NCI-H2029 treated with DMSO at 0.1 percent for 48 hours (cell line): ENCODE measurements around the gene PIM2.

Experiments
- DNase-seq: peaks from one replicate; lab custom pipeline; 2025; lab: John Stamatoyannopoulos, UW

Gene PIM2

GRCh38 chrX:48935301-48935670 lies 16.5 kb upstream of the PIM2 start:
- no peak for DNase-seq

DNA sequence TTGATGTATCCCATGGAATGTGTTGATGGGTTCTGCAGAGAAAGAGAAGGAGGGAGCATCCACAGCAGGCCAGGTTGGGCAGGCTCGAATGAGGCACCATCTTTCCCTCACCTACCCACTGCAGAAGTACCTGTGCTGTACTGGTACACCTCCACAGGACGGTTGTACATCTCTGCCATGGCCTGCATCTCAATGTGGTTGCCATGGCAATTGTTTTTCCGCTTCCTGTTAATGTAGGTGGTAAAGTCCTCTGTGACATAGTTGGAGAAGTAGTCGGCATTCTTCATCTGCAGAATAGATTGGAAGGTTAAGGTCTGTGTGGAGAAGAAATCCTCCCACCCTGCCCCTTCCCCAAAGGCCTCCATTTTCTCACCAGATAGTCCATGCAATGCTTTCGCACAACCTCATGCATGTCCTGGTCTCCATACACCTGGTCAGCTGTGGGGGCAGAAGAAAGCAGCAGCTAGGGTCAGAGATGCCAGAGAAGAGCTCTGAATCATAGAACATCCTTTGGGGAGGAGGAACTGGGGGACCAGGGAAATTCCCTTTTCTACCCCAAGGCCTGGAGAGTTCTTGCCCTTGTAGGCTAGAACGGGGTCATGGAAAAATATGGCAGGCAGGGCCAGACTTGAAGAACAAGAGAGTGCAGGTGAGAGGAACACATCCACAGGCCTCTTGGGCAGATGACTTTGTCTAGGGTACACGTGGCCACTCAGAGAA lies 15.9 kb upstream of the PIM2 start:
- no peak for DNase-seq

- DNase-seq: no peak
These were observed 14.9 kb upstream of the PIM2 start for GRCh38 chrX:48933757-48934156.

DNA sequence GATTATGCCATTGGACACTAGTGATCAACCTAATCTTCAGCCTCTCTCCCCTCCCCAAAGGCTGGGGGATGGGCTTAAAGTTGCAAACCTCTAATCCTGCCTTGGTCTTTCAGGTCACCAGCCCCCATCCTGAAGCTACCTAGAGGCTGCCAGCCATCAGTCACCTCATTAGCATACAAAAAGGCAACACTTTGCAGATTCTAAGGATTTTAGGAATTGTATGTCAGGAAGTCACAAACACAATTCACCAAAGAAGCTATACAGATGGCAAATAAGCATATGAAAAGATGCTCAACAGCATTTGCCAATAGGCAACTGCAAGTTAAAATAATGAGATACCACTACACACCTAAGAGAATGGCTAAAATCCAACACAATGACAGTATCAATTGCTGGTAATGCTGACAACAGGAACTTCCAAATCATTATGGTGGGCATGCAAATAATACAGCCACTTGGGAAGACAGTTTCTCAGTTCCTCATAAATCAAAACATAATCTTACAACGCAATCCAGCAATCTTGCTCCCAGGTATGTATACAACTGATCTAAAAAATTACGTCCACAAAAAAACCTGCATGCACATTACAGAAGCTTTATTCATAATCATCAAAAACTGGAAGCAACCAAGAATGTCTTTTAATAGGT lies 9.0 kb upstream of the PIM2 start:
- DNase-seq: no peak

GRCh38 chrX:48927123-48927522 lies 8.3 kb upstream of the PIM2 start:
- DNase-seq: no peak

- DNase-seq: no peak
These were observed 5.4 kb upstream of the PIM2 start for GRCh38 chrX:48924270-48924669.

DNA sequence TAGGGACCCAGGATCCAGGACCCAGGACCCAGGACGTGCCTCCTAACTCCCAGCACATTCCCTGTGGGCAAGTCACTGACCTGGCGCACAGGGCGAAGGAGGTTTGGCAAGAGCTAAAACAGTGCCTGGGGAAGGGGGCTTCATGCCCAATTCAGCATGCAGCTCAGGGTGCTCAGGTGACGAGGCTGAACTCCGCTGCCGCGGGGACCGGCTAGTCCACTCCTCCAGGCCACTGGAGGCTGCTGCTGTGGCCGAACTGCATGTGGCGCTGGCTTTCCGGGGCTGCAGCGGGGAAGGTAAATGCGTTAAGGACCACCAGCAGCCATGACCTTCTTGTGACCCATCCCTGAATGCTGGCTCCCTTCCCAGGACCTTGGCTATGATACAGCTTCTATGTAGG lies 4.9 kb upstream of the PIM2 start:
- no peak for DNase-seq

DNA sequence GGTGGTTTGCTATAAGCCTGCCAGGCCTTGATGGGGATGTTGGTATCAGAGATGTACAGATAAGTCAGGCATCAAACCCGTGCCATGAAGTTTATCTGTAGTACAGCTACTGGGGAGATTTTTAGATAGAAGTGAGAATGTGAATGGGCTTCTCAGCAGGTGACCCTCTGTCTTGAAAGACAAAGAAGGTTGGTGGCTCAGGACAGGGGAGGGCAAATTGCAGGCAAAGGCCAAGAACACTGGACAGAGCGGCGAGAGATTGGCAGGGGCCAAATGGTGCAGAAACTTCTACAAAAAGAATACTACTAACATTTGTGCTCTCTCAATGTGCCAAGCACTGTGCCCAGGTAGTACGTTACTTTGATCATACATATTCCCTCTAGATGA lies 1.9 kb upstream of the PIM2 start:
- DNase-seq: no peak

DNA sequence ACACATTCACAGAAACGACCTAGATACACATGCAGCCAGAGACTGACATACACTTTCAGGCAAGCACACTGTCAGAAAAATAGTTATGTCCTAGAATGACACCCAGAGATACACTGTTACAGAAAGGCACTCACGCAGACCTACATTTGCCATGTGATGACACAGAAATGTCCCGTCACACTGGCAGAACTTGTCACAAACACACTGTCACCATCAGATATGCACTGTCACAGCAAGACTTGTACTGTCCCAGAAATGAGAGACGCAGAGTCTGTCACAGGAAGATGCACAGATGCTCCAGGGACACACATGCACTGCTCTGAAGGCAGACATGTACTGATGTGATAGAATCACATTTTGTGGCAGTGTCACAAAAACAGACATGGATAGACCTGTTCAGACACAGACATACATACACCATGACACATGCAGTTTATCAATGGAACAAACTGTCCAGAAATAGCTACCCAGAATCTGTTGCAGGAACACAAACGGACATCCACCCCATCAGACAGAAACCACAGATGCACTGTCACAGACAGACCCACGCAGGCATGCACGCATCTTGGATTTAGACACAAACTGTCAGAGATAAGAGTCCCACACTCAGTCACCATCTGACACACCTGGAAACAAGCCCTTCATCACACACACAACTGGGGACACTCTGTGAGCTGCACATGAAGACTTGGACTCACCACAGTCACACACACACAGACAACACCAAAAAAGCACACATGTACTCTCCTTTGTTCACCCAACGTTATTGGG lies 1.3 kb upstream of the PIM2 start:
- no peak for DNase-seq

DNA sequence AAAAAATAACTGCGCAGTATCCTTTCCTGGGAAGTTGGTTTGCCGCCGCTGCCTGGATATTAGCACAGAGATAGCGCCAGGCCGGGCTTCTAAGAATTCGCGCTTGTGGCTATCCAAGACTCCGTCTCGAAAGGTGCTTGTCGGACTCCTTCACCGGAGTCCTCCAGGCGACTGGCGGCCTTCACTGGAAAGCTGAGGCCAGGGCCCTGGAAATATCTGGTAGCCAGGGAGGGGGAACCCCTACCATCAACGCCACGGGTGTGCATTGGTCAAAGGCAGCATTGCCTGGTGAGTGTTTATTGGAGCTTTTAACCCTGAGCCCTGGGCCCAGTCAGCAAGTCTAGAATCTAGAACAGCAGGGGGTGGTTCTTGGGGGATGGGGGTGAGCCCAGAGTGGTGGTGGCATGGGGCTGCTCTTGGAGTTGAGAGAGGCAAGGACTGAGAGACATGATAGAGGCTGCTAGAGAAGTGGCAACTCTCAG lies 577 bp upstream of the PIM2 start:
- DNase-seq: no peak

GRCh38 chrX:48918301-48918642 lies 552 bp downstream of the PIM2 start:
- DNase-seq: no peak

DNA sequence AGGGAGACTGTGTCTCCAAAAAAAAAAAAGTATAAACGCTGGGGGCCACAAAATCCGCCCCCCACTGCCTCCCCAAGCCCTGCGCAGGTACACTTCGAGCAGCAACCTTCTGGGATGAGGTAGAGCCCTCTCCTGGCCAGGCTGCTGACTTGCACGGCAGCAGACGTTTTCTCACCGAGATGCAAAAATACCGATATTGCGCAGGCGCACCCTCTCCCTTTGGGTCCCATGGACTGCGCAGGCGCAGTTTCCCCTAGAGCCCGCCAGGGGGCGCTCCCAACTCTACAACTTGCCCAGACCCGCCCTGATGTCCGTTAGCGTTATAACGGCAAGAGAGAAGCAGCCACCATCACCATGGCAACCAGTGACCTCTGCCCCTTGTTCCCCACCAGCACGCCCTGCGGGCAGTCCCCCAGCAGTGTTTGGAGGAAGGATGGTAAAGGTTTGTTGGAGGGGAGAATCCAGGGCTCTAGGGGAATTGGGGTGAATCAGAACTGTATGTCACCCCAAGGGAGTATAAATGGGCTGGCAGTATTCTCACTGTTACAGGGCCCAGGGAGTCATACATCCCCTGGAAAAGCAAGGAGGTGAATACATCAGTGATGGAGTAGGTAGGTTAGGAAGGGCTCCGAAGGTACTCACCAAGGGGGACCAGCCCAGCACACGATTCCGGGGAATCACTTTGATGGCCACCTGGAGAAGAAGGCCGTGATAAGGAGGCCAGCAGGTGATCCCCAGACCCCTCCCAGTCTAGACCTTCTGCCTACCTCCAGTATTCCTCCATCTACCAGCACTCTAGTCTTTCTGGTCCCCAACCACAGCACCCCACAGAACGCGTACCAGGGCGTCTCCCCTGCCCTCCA lies 1.5 kb downstream of the PIM2 start:
- DNase-seq: peak; percentile 69

DNA sequence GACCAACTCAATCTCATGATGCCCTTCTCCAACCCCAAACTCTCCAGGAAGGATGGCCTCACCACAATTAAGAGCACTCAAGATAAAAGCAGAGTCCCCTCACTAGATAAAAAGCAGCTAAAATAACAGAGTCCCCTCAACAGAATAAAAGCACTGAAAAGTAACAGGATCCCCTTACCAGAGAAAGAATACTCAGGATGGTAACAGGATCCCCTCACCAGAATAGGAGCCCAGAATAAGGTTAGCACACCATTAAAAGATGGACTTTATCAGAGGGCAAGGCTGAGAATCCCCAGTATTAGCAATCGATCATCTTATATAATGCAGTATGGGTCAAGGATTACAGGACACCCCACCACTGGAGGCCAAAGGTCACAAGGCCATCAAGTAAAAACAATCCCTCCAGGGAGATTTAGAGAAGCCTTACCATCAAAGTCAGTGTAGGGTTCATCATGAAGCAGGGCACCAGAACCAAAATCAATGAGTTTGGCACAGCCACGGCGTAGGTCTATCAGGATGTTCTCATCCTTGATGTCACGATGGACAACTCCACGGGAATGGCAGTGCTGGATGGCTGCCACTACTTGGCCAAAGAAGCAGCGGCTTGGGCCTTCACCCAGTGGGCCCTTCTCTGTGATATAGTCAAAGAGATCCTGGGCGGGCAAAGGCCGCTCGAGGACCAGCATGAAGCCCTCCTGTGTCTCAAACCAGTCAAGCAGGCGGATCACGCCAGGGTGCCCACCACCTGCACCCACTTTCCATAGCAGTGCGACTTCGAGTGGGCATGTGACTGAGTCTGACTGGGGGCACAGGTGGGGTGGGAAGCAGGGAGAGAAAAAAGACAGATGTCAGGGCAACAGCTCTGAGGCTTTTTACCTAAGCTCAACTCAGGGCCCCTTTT lies 4.0 kb downstream of the PIM2 start:
- no peak for DNase-seq

DNA sequence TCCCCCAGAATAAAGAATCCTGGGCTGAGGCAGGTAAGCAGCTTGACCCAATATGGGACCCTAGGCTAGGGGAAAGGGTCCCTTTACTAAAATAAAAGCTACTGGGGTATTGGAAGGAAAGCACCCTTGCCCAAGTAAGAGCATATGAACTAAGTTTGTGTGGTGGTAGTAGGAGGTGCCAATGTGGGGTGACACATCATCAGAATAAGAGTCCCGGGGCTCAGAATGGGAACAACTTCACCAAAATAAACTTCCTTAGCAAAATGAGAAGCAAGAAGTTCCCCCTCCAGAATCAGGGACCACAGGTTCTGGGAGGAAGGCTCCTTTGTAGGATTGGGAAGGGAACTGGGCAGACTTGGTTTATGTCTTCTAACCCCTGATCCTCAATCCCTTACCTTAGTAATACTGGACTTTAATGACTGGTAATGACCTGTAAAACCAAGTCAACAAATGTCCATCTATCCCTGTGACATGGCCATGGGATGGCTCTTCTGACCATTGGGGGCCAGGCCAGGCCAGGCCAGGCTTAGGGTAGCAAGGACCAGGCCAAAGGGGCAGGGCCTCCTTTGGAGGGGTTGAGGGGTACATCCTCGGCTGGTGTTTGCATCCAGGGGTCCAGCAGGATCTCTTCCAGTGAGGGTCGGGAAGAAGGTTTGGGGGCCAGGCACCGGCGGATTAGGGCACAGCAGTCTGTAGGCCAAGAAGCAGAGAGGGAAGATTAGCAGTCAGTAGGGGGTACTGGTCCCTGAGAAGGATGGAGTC lies 5.0 kb downstream of the PIM2 start:
- DNase-seq: no peak

- DNase-seq: peak; percentile 62
These were observed 7.2 kb downstream of the PIM2 start, which contains the start of gene SLC35A2 for GRCh38 chrX:48911412-48912182. Gene SLC35A2 (minus strand): TSS chrX:48911646. CDS start chrX:48911636, 10 bp downstream.

- no peak for DNase-seq
These were observed 7.9 kb downstream of the PIM2 start for GRCh38 chrX:48910926-48911411.

DNA sequence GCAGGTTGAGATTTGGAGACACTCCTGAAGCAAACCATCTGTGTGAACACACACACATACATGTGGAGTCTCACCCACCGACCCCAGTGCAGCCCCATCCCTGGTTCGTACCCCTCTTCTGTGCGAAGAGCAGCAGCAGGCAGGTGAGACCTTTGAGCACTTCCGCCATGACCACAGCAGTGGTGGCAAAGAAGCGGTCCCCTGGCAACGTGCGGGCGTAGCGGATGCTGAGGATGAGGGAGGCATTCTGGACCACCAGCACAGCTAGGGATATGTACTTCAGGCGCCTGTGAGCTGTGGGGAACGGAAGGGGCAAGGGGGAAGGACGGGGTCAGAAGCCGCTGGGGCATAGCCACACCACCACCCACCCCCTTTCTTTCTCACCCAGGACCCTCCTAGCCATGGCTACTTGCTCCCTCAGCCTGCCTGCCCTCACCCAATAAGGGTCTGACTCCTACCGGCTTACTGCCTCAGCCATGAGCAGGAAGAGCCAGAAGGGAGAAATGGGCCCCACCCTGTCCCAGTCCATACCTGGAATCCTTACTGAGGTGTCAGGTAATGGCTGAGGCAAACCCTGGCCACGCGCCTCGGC lies 9.0 kb downstream of the PIM2 start:
- no peak for DNase-seq

DNA sequence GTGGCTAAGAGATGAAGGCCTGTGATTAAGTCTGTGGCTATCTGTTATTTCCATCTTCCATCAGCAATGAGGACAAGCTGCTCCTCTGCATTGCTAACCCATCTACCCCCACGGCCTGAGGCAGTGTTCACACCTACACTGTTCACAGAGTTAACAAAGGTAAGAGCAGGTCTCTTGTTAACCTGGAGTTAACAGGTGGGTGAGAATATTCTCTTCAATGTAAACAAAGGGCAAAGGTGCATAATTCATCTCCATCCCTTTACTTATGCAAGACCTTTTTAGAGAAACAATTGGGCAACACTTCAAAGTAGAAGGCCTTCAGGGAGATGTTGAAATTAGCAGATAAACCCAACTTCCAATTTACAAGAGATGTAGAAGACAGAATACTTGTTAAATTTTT lies 10.2 kb downstream of the PIM2 start:
- DNase-seq: no peak
